Measurements from ENCODE around the gene CACNA2D3. TPM values are rescaled to one million over a fixed set of nuclear protein-coding genes. Genes with fewer than 3 reads are reported as not detected.

Gene CACNA2D3
- polyA plus RNA-seq, 1 donor from 2014 or later, result 26.2 TPM

DNA sequence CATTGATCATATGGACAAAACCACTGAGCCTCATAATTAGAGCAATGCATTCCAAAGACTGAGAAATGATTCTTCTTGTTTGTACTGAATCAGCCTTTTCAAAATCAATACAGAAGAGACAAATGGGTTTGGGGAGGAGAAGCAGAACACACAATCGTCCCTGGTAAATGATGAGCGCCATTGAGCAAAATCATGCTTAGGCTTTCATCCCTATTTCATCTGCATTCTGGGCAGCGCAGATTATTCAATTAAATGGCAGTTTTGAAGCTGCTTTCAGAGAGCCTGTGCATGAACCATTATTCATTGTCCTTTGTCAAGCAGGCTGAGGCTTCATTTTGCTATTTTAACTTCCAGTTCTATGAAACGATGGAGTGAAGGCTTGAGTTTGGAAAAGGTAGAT, 371.9 kb downstream of the CACNA2D3 start:
- H2AFZ ChIP-seq (ENCODE audit: low read depth, low read length), result no peak overlapping the region
- H3K4me3 ChIP-seq (ENCODE audit: low read length), result no peak overlapping the region
- H3K9me2 ChIP-seq (ENCODE audit: insufficient read depth, low read length), result no peaks in the 10 kb centered on the region
- H3K9me3 ChIP-seq (ENCODE audit: low read length), result no peaks in the 10 kb centered on the region
- no peak overlapping the region for H3K4me2 ChIP-seq (ENCODE audit: low read length)
- no peak overlapping the region for H3K27ac ChIP-seq (ENCODE audit: low read length)
- H3K9ac ChIP-seq (ENCODE audit: low read length), result no peak overlapping the region
- H3F3A ChIP-seq (ENCODE audit: insufficient read depth, low read length, poor library complexity, severe bottlenecking), result no peaks in the 10 kb centered on the region
- H3K27me3 ChIP-seq (ENCODE audit: insufficient read depth, low read depth, low read length), result no peaks in the 10 kb centered on the region
- no peaks in the 10 kb centered on the region for H4K20me1 ChIP-seq (ENCODE audit: insufficient read depth)
- TF ChIP-seq, protein P1, sequence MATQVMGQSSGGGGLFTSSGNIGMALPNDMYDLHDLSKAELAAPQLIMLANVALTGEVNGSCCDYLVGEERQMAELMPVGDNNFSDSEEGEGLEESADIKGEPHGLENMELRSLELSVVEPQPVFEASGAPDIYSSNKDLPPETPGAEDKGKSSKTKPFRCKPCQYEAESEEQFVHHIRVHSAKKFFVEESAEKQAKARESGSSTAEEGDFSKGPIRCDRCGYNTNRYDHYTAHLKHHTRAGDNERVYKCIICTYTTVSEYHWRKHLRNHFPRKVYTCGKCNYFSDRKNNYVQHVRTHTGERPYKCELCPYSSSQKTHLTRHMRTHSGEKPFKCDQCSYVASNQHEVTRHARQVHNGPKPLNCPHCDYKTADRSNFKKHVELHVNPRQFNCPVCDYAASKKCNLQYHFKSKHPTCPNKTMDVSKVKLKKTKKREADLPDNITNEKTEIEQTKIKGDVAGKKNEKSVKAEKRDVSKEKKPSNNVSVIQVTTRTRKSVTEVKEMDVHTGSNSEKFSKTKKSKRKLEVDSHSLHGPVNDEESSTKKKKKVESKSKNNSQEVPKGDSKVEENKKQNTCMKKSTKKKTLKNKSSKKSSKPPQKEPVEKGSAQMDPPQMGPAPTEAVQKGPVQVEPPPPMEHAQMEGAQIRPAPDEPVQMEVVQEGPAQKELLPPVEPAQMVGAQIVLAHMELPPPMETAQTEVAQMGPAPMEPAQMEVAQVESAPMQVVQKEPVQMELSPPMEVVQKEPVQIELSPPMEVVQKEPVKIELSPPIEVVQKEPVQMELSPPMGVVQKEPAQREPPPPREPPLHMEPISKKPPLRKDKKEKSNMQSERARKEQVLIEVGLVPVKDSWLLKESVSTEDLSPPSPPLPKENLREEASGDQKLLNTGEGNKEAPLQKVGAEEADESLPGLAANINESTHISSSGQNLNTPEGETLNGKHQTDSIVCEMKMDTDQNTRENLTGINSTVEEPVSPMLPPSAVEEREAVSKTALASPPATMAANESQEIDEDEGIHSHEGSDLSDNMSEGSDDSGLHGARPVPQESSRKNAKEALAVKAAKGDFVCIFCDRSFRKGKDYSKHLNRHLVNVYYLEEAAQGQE (IDR thresholded peaks at IDR 0.05; ENCODE audit: borderline replicate concordance), result no peak
- TF ChIP-seq, protein P2, sequence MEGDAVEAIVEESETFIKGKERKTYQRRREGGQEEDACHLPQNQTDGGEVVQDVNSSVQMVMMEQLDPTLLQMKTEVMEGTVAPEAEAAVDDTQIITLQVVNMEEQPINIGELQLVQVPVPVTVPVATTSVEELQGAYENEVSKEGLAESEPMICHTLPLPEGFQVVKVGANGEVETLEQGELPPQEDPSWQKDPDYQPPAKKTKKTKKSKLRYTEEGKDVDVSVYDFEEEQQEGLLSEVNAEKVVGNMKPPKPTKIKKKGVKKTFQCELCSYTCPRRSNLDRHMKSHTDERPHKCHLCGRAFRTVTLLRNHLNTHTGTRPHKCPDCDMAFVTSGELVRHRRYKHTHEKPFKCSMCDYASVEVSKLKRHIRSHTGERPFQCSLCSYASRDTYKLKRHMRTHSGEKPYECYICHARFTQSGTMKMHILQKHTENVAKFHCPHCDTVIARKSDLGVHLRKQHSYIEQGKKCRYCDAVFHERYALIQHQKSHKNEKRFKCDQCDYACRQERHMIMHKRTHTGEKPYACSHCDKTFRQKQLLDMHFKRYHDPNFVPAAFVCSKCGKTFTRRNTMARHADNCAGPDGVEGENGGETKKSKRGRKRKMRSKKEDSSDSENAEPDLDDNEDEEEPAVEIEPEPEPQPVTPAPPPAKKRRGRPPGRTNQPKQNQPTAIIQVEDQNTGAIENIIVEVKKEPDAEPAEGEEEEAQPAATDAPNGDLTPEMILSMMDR (IDR thresholded peaks at IDR 0.05; ENCODE audit: poor library complexity, severe bottlenecking), result no peak
- TF ChIP-seq SMC3 (conservative IDR thresholded peaks at IDR 0.05; ENCODE audit: poor library complexity), result no peak
- TF ChIP-seq MXI1 (conservative IDR thresholded peaks at IDR 0.05; ENCODE audit: poor library complexity, severe bottlenecking), result no peak
- TF ChIP-seq EP300 (conservative IDR thresholded peaks at IDR 0.05; ENCODE audit: poor library complexity, severe bottlenecking), result no peak
- no peak for TF ChIP-seq POLR2AphosphoS5 (IDR thresholded peaks at IDR 0.05)
- TF ChIP-seq RAD21 (conservative IDR thresholded peaks at IDR 0.05), result no peak
- no peaks in the 10 kb centered on the region for H3K36me3 ChIP-seq (ENCODE audit: insufficient read depth, low read length)
- H3K79me2 ChIP-seq (replicated peaks; ENCODE audit: insufficient read depth, low read length), result no peaks in the 10 kb centered on the region

DNA sequence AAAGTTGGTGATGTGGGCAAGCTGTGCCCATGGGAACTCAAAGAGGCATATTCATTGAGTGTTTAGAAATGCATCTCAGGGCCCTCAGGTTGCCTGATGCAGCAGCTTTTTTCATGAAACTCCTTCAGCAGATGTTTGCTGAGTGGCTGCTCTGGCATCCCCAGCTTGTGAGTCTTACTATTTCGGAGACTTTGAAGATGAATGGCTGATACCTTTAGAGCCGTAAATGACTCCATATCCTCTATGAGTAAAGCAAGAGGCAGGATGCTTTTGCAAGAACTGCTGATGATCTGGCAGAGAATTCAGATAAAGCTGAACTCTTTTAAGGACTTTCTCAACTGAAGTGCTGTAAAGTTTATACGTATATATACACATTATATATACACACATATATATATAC, 384.3 kb downstream of the CACNA2D3 start:
- H3K36me3 ChIP-seq (ENCODE audit: insufficient read depth, low read length), result no peaks in the 10 kb centered on the region
- no peaks in the 10 kb centered on the region for H3K9me3 ChIP-seq (ENCODE audit: low read length)
- H3K27ac ChIP-seq (ENCODE audit: low read length), result no peak overlapping the region
- no peaks in the 10 kb centered on the region for H3K27me3 ChIP-seq (ENCODE audit: insufficient read depth, low read depth, low read length)
- no peaks in the 10 kb centered on the region for H3K9me2 ChIP-seq (ENCODE audit: insufficient read depth, low read length)
- H2AFZ ChIP-seq (ENCODE audit: low read depth, low read length), result no peak overlapping the region
- TF ChIP-seq MXI1 (conservative IDR thresholded peaks at IDR 0.05; ENCODE audit: poor library complexity, severe bottlenecking) (no peak), EP300 (conservative IDR thresholded peaks at IDR 0.05; ENCODE audit: poor library complexity, severe bottlenecking) (no peak), EZH2 (IDR thresholded peaks at IDR 0.05; ENCODE audit: borderline replicate concordance, insufficient read depth, low read length, poor library complexity, severe bottlenecking) (no peak), SMC3 (conservative IDR thresholded peaks at IDR 0.05; ENCODE audit: poor library complexity) (no peak), TAF1 (IDR thresholded peaks at IDR 0.05; ENCODE audit: low read depth) (no peak), POLR2AphosphoS5 (IDR thresholded peaks at IDR 0.05) (no peak), RAD21 (conservative IDR thresholded peaks at IDR 0.05) (no peak)
- TF ChIP-seq, protein P1 (IDR thresholded peaks at IDR 0.05; ENCODE audit: borderline replicate concordance), result no peak
- TF ChIP-seq, protein P2 (IDR thresholded peaks at IDR 0.05; ENCODE audit: poor library complexity, severe bottlenecking), result no peak
- no peaks in the 10 kb centered on the region for H3F3A ChIP-seq (ENCODE audit: insufficient read depth, low read length, poor library complexity, severe bottlenecking)
- H4K20me1 ChIP-seq (ENCODE audit: insufficient read depth), result no peaks in the 10 kb centered on the region
- H3K79me2 ChIP-seq (replicated peaks; ENCODE audit: insufficient read depth, low read length), result no peaks in the 10 kb centered on the region
- no peak overlapping the region for H3K4me3 ChIP-seq (ENCODE audit: low read length)
- H3K4me2 ChIP-seq (ENCODE audit: low read length), result no peak overlapping the region
- H3K9ac ChIP-seq (ENCODE audit: low read length), result no peak overlapping the region

Data from neural cell (in vitro differentiated cells).